ENCODE measurements around the gene DNTT.
"Not testable (repeated sequence)": the region's sequence is repeated elsewhere in the genome, so short reads cannot be mapped to it uniquely, and the experiment has no call there.

Gene DNTT

DNA sequence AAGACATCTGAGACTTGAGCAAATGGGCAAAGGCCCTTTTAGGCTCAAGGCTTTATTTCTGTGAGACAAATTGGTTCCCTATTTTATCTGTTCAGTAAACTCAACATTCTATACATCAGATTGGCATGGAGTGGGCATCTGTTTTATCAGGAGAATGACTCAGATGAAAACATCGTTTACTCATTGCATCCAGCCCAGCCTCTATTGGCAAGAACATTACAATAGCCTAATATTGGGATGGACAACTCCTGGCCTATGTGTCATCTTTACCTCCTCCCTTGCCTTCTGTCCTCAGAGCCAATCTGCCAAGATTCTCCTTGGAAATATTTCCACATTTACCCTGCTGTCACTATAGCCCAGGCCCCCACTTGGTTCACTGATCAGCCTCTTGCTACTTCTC lies 27.4 kb upstream of the DNTT start:
- no peak for DNase-seq

DNA sequence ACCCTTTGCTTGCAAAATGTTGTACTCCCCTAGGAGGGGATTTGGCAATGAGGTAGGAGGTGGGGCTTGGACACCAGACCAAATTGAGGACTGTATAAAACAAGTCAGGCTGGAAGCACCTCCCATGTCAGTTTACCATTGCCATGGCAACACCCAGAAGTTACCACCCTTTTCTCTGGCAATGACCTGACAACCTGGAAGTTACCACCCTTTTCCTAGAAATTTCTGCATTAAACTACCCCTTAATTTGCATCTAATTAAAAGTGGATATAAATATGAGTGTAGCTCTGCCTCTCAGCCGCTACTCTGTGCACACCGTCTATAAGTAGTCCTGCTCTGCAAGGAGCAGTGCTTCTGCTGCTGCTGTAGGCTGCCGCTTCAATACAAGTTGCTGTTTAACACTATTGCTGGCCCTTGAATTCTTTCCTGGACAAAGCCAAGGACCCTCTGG lies 25.0 kb upstream of the DNTT start:
- no peak for DNase-seq

DNA sequence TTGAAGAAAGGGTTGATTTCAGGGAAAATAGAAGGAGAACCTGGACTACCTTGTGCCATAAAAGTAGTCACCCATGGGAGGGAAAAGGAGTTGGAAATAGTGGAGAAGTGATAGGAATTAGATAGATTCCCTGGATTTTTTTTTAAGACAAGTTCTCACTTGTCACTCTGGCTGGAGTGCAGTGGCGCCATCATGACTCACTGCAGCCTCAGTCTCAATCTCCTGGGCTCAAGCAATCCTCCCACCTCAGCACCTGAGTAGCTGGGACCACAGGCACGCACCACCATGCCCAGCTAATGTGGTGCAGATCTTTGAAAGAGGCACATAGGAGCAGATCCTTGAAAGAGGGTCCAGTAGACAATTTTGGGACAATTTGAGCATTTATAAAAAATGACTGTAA lies 23.4 kb upstream of the DNTT start:
- no peak for DNase-seq

DNA sequence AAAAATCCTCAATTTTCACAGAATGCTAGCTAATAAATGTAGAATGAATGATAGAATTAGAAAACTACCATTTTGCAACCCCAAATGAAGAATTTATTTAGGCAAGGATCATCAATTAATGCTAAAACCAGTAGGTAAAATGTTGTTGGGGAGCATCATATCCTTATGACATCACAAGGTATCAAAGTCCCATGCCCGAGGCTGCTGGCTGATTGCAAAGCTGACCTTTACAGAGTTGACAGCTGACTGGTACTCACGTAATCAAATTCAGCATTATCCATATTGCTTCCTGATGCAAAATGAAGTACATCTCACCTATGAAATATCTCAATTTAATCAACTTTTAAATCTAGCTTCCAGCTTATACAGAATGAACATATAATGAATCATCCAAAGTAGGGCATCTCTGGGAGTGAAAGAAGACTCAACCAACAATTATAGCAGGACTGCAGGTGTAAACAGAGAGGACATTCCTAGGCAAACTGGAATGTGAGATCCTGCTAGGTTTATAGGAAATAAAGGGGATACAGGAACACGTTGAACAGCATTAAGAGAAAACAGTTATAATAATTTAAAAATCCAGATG lies 22.7 kb upstream of the DNTT start:
- no peak for DNase-seq

DNA sequence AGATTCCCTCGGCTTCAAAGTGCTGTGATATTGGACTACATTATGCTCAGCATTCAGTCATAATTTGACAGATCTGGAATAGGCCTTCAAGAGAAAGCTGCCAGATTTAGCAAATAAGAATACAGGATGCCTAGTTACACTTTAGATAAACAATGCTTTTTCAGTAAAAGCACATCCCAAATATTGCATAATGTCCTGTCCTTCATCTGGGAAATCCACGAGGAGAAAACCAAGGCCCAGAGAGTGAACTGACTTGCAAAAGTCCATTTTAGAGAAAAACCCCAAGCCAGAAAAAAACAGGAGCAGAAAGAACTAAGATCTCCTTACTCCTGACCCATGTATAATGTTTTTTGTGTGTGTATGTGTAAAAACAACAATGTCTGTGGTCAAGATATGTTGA lies 20.9 kb upstream of the DNTT start:
- DNase-seq, result no peak

DNA sequence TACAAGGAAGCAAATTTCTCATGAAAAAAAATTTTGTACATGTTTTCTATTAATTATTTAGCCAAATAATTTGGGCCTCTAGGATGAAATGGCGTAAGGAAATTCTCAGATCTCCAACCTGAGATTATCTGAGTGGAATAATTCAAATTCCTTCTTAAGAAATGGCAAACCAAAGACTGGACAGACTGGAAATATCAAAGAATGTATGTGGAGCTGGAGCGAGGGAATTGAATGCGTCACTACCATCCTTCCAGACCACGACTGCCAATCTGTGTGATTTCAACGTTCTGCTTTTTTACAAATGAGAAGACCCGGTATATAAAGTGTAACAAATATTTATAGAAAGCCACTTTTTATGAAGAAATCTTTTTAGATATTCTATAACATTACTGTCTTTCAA lies 20.5 kb upstream of the DNTT start:
- DNase-seq, result no peak

DNA sequence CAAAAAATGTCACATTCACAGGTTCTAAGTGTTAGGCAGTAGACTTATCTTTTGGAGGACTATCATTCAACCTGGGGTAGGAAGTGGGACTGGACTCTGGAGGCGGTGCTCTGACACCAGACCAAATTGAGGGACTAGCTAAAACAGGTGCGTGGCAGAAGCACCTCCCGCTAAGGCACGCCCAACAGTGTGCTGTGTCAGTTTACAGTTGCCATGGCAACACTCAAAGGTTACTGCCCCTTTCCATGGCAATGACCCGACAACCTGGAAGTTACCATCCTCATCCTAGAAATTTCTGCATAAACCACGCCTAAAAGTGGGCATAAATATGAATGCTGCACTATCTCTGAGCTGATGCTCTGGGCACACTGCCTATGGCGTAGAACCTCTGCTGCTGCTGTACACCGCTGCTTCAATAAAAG lies 18.9 kb upstream of the DNTT start:
- DNase-seq, result no peak

DNA sequence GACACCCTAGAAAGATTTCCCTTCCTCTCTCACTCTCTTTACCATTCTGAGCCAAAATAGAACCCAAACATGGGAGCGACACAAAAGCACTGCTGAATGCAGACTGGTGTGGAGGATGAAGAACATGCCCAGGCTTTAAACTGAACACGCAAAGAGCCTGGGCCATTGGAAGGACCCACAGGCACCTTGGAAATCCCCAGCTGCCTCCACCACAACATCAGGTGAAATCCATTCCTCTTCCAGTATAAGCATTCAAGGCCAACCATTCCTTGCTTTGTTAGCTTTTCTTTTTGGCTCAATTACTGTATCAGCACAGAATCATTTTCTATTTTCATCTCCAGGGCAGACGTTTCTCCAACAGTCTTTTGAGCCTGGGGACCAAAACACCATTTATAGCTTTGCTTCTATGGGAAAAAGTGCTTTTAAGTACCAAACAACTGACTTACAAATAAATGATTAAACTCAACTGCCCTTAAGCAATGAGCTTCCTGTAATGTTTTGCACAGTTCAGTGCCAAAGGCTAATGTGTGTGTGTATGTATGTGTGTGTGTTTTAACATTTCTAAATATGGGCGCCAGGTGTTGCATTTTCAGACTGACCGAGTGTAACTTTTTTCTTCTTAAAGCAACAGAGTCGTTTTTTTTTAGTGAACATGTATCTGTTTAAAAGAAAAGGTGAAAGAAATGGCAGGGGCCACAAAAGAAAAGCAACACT lies 16.7 kb upstream of the DNTT start:
- no peak for DNase-seq

DNA sequence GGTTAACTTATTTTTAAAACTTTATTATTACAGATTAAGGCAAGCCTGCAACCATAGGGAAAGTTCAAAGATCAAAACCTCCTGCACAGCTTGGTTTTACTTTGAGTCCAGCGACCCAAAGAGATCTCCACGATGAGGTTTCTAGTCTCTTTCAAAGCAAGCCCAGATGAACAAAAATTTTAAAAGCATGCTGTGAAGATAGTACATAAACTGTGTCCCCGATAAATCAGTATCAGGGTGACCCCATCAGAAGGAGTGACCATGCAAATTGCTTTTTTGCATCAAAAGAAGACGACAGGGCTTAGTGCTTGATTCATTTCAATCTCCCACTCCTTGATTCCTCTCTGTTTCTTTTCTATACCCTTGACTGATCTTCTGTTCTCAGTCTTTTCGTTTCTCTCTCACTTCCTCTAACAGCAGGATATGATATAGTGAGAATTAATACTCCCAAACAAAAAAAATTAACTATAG lies 16.0 kb upstream of the DNTT start:
- no peak for DNase-seq

DNA sequence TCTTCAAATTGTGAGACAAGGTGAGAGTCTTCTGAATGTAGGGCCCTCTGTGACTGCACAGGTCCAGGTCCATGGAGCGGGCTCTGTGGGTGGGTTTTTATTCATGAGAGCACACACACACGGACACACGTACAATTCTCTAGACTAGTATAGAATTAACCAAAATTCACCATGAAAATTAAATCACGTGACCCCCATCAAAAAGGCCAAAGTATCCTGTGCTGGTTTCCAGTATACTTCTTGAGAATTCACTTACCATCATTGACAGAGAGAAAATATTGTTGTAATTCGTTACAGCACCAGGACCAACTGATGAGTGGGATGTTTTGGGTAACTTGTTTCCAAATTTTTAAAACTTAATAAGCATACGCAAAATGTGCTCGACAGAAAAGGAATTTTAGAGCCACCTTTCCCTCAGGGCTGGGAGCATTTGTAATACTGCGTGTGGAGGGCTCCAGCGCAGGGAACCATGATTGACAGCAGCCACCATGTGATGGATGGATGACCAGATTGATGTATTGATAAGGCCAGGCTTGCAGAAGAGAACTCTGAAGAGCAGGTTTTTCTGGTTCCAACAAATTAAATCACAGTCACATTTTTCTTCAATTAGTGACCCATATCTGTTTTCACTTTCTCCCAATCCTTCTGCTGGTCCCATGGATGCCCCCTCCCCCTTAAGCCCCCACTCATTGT lies 14.9 kb upstream of the DNTT start:
- DNase-seq, result no peak

DNA sequence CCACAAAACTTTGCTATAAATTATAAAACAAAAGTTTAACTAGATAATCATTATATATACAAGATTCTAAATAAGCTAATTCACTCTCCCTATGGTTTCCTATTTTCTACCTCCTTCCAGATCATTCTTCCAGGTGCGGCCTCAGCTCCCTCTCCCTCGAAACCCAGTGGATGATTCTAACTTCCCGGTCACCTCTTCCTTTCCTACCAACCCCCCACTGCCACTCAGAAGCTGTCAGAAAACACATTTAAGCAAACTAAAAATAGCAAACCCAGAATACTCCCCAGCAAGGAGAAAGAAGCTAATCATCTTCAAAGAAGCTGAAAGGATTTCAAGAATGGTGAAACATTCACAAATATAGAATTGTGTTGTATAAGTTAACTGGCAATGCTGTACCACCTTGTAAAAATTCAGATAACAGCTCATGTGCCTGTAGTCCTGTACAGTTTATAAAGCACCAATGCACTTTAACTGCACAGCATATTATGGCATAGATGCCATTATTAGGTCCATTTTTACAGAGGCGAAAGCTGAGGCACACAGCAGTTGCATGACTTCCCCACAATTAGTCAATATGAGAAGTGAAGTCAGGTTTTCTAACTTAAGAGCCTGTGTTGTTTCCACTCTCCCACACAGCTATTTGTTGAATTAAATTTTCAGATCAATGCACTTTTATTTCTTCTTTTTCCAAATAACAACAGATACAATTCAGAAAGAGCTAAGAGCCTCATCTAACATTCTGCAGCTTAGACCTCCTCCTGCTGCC lies 13.7 kb upstream of the DNTT start:
- no peak for DNase-seq

DNA sequence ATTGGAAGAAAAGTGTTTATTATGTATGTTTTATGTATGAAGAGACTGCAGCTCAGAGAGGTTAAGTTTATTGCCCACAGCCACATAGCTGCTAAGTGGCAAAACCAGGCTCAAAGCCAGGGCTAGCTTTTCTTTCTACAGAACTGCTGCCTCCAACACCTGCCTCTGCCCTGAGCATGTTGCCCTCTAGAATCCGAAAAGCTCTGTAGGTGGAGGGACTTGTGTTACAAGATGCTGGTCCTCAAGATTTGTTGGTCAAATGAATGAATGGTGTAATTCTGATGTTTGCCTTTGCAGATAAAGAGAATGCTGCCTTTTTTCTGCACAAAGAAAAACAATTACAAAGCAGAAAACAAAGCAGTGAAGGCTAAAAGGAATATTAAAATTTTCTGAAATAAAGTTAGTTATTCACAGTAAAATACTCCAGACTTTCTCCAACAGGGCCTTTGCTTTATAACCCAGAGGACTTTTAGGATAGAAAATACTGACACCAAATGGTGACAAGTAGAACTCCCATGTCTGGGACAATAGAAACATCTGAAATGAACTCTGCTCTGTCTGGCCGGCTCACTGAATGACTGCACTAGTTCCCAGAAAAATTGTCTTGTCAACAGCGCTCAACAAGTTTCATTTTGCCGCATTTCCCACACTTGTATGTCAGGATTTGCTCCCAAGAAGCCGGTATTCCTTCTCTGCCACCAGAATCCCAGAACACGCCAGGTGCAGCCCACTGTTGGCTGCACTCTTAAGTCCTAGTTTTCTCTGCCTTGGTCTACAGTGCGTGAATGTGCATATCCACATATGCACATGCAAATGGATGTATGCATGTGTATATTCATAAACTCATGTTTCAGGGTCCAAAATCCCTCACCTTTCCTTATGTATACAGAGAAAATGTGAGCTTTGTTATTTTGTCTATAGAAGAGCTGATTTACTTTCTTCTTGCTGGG lies 11.0 kb upstream of the DNTT start:
- no peak for DNase-seq

DNA sequence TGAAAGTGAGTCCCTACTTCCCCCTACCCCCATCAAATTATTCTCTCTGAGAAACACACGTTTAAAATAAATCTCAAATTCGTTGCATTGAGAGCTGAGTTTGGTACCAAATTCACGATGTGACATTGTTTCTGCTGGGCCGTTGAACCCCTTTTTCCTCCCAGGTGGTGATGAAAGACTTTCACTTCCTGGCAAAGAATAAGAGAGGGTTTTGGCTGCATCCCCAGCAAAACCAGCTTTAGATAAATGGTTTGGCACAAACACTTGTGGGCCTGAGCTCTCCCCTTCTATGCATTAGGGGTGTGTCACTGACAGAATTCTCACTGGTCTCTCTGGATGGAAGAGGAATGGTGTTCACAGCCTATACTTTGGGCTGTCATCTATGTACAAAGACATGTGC lies 8.8 kb upstream of the DNTT start:
- DNase-seq, result no peak

DNA sequence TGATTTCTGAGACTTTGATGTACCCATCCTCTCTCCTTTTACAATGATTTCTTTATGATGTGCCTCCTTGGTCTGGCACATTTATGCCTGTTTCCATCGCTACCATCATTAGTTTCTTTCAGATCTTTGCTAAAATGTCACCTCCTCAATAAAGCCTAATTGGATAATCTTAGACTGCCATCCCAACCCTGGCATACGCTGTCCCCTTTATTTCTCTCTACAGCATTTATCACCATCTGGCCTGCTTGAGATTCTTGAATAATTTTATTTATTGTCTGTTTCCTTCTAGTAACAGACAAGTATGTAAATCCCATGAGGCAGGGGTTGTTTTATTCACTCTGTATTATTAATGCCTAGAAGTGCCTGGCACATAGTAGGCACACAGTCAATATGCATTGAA lies 6.7 kb upstream of the DNTT start:
- no peak for DNase-seq

DNA sequence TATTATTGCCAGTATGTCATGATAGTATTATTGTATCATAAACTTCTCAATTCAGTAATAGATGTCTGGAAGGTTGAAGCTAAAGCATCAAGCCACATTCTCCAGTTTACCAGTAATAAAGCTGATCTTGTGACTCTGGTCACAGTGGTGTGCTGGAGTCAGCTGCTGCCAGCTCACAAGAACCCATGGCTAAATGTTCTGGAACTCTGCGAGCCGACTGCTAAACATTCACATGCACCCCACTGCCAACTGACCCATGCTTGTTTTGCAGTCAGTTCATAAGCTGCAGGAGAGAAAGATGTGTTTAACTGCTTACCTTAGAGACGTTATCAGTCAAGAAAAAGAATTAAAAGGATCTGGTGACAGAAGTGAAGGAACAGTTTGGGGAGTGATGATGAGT lies 5.9 kb upstream of the DNTT start:
- no peak for DNase-seq

DNA sequence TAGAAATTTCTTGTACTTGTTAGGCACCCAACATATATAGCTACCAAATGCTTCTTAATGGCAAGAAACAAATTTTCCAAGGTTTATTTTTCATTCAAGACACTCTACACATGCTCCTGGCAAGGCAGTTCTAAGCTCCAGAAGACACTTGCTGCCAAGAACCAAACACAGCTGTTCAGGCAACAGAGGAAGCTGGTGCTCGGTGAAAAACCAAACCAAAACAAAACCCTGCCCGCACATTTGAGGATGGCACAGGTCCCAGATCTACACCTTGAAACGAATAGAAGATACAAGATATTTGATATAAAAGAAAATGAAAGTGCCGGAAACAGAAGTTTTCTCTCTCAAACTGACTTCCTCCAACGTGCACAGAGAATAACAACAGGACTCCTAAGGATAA lies 4.9 kb upstream of the DNTT start:
- DNase-seq, result no peak

DNA sequence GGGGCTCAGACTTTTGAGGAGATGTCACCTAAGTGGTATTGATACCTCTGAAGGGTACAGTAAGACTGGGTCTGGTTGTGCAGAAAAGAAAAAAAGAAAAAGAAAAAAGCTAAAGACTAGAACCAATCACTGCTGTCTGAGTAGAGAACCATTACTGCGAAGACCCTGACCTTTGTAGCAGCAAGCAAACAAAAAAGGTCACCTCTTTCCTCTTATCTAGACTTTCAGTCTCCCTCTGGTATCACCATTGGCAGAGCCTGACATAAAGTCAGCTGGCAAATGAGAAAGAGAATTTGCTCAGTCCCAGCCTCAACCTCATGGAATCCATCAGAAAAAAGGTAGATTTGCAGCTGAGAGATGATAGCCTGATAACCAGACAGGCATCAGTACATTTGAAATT lies 2.6 kb upstream of the DNTT start:
- DNase-seq, result no peak

DNA sequence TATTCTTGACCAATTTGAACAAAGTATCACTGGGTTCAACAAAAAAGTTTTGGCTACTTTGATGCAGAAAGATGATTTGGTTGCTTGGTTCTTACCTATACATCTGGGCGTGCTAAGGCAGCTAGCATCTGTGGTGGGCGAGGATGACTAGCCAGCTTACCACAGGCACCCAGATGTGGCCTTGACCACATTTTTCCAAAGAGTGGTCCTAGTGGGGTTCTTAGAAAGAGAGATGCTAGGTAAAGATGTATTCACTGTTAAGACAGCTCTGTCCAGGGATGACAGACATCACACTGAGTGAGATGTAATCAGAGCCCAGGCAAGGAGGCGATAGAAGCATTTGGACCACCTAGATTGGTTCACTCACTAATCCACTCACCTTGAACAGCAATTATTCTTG lies 785 bp downstream of the DNTT start:
- no peak for DNase-seq

DNA sequence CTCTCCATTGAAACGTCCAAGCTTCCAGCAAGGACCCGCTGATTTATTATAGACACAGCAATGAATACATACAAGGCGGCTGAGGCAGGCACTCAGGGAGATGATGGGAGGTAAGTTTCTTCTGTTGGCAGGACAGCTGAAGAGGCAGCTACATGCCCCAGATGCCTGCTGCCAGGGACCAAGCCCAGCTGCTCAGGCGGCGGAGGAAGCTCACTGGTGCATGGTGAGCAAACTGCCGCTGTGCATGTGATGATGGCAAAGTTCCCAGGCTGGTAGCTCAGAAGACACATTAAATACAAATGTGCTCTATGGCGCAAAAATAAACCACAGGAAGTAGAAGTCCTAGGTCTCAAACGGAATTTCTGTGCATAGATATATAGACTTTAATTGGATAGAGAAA lies 2.3 kb downstream of the DNTT start:
- DNase-seq, result no peak

DNA sequence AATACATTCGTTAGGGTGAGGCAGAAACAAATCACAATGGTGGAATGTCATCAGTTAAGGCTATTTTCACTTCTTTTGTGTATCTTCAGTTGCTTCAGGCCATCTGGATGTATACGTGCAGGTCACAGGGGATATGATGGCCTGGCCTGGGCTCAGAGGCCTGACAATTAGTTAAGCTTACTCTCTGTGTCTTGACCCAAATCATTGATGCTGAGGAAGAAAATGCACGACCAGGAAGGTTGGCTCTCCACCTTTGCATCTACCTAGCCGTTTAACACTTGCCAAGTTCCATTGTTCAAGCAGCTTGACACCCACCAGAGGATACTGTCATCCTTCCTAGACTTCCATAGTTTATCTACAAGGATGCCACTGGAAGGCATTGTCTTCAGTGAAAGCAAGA lies 4.6 kb downstream of the DNTT start:
- DNase-seq, result not testable (repeated sequence)

DNA sequence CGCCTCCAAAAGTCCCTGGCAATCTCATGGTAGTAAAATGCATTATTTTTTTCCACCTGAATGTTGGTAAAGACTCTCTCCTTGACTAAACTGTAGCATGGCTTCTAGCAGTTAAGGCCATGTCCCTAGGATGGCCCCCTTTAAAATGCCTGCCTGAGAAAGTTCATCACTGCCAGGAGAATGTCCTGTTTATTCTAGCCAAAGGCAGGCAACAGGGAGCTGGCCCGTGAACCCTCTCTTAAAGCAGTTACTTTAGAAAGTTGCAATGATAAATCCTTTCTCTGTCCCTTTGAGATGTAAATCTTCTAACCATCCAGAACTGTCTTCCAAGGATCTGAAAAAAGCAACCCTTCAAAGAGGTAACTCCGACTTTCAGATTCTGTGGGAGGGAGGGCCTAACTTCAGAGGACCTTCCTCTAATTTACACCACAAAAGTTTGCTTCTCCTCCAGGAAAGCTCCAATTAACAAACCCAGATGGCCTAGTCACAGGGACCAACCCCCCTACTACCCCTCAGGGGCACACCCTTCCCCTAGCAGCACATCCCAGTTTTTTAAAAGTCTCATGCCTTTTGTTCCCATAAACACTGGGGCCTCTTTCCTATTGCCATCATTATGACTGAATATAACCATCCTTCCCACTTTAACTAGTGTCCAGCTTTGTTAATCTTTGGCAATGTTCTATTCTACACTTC lies 5.5 kb downstream of the DNTT start:
- DNase-seq, result no peak

DNA sequence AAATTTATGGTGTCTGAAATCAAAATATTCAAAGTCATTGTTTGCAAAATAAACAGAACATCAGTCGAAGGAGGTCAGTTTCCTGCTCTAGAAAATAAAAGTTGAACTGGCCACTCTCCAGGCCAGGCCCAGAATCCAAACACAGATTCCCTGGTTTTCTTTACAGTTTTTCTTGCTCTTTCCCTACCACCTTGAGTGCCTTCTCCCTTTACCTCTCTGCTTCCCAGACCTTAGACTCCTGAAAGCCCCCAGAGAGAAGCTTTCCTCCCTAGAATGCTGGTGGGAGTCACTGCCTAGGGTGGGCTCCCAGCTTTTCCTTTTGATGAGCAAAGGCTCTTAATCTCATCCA lies 6.1 kb downstream of the DNTT start:
- no peak for DNase-seq
